HCT116 (cell line): ENCODE data around the gene HRH2. TPM values are rescaled to one million over a fixed set of nuclear protein-coding genes. Genes with fewer than 3 reads are reported as not detected.

ENCODE experiments used
- ATAC-seq: fragments of 200-7000 bp; cut with Tn5 transposase; 2 replicates; pipeline ENCODE4 v1.9.1; 2020; ENCODE audit warnings: mild to moderate bottlenecking, moderate library complexity
- BruUV-seq: library from RNA; stranded (reverse); fragments of 400-500 nt; replicated peaks from 2 replicates; lab custom pipeline; 2021; lab: Mats Ljungman, UMichigan
- CTCF ChIA-PET: fragments of 300-600 bp; sonication (Branson Sonifier 250); formaldehyde crosslinking; loops from one replicate; lab custom pipeline; 2021; ENCODE audit warnings: antibody characterized with exemption; lab: Charles Lee
- POLR2A ChIA-PET: fragments of 300-600, 350-600 bp; sonication (Branson Sonifier 250); formaldehyde crosslinking; loops from one replicate; lab custom pipeline; 2021; ENCODE audit warnings: antibody characterized with exemption; lab: Charles Lee
- RAD21 ChIA-PET, 2 experiments: fragments of 300-600 bp; sonication (Branson Sonifier 250); formaldehyde crosslinking; loops; one replicate each; lab custom pipeline; 2023; ENCODE audit warnings: low total read pairs in 2 of 2; ENCODE audit not compliant: uncharacterized antibody in 2 of 2, unreplicated experiment in 2 of 2, low non-redundant PET in 1 of 2; lab: Charles Lee
- DNase-seq: peaks from one replicate; pipeline ENCODE4 v3.0.0-alpha.2; 2010; ENCODE audit warnings: low read depth, low spot score
- H2AFZ ChIP-seq: fragments of 200-600 bp; shearing (Covaris generic), sonication (generic); 2 replicates; pipeline ENCODE4 v1.6.1; 2017; ENCODE audit warnings: low read depth, mixed run types, mixed read lengths, antibody characterized with exemption, low read length; ENCODE audit not compliant: poor library complexity, severe bottlenecking
- H3K27ac ChIP-seq: 2 replicates; pipeline ENCODE4 v1.5.1; 2012; ENCODE audit warnings: low read depth, low read length
- H3K27me3 ChIP-seq: fragments of 200-600 bp; sonication (generic); 2 replicates; pipeline ENCODE4 v1.6.1; 2016; ENCODE audit warnings: mixed run types, low read length, mixed read lengths; ENCODE audit not compliant: insufficient read depth
- H3K36me3 ChIP-seq, 2 experiments: fragments of 200-500 bp in 1 of 2; fragments of 200-600 bp in 1 of 2; sonication (Bioruptor generic) in 1 of 2; sonication (generic) in 1 of 2; 2 replicates each; pipeline versions ENCODE4 v1.5.1 to v1.6.1; 2014 to 2016; ENCODE audit warnings: low read length in 2 of 2, inconsistent platforms in 1 of 2, mixed read lengths in 1 of 2, mixed run types in 1 of 2; ENCODE audit not compliant: insufficient read depth in 2 of 2, control insufficient read depth in 1 of 2
- H3K4me1 ChIP-seq, 2 experiments: fragments of 200-600 bp in 1 of 2; sonication (generic) in 1 of 2; 2 replicates each; pipeline versions ENCODE4 v1.5.1 to v1.6.1; 2012 to 2017; ENCODE audit warnings: low read length in 2 of 2, inconsistent platforms in 1 of 2, mild to moderate bottlenecking in 1 of 2, mixed read lengths in 1 of 2, mixed run types in 1 of 2, moderate library complexity in 1 of 2; ENCODE audit not compliant: insufficient read depth in 2 of 2, control insufficient read depth in 1 of 2
- H3K4me2 ChIP-seq: fragments of 200-600 bp; sonication (generic); 2 replicates; pipeline ENCODE4 v1.6.1; 2017; ENCODE audit warnings: mixed run types, low read length, mixed read lengths
- H3K4me3 ChIP-seq, 2 experiments: fragments of 200-600 bp in 1 of 2; sonication (generic) in 1 of 2; replicated peaks in 1 of 2; 2 replicates each; pipeline ENCODE4 v1.5.1; 2011 to 2016; ENCODE audit warnings: low read length in 2 of 2, control low read depth in 1 of 2, low read depth in 1 of 2, mild to moderate bottlenecking in 1 of 2, mixed read lengths in 1 of 2, mixed run types in 1 of 2
- H3K79me2 ChIP-seq: fragments of 200-600 bp; sonication (generic); 2 replicates; pipeline ENCODE4 v1.6.1; 2017; ENCODE audit warnings: mild to moderate bottlenecking, mixed run types, low read length, moderate library complexity, mixed read lengths; ENCODE audit not compliant: insufficient read depth
- H3K9ac ChIP-seq: fragments of 200-600 bp; sonication (generic); 2 replicates; pipeline ENCODE4 v1.6.1; 2016; ENCODE audit warnings: low read length, mixed read lengths
- H3K9me2 ChIP-seq: fragments of 200-600 bp; sonication (generic), shearing (Covaris generic); 2 replicates; pipeline ENCODE4 v1.6.1; 2017; ENCODE audit warnings: mixed run types, mild to moderate bottlenecking, moderate library complexity; ENCODE audit not compliant: insufficient read depth
- H3K9me3 ChIP-seq, 2 experiments: fragments of 200-500 bp in 1 of 2; fragments of 200-600 bp in 1 of 2; sonication (Bioruptor generic) in 1 of 2; sonication (generic) in 1 of 2; 2 replicates each; pipeline ENCODE4 v1.6.1; 2014 to 2017; ENCODE audit warnings: low read length in 2 of 2, mixed read lengths in 2 of 2, inconsistent platforms in 1 of 2, low read depth in 1 of 2, mild to moderate bottlenecking in 1 of 2, mixed run types in 1 of 2, moderate library complexity in 1 of 2; ENCODE audit not compliant: control insufficient read depth in 1 of 2, insufficient read depth in 1 of 2
- H4K20me1 ChIP-seq: fragments of 200-600 bp; sonication (generic), shearing (Covaris generic); 2 replicates; pipeline ENCODE4 v1.6.1; 2017; ENCODE audit warnings: mixed run types, mild to moderate bottlenecking, moderate library complexity; ENCODE audit not compliant: insufficient read depth
- CBX3 ChIP-seq: IDR thresholded peaks from 2 replicates; pipeline ENCODE4 v1.6.1; 2012; ENCODE audit warnings: low read depth
- CEBPB ChIP-seq: IDR thresholded peaks from 2 replicates; pipeline ENCODE4 v1.6.1; 2012; ENCODE audit warnings: low read depth
- EGR1 ChIP-seq: IDR thresholded peaks from 2 replicates; pipeline ENCODE4 v1.6.1; 2012; ENCODE audit warnings: low read depth
- ELF1 ChIP-seq: IDR thresholded peaks from 2 replicates; pipeline ENCODE4 v1.6.1; 2012; ENCODE audit warnings: low read depth, borderline replicate concordance
- EZH2 ChIP-seq: fragments of 200-600 bp; sonication (generic); IDR thresholded peaks from 2 replicates; pipeline ENCODE4 v1.6.1; 2017; ENCODE audit warnings: antibody characterized with exemption, mixed run types
- EZH2phosphoT487 ChIP-seq: fragments of 200-600 bp; IDR thresholded peaks from 2 replicates; pipeline ENCODE4 v1.6.1; 2018; ENCODE audit warnings: antibody characterized with exemption, borderline replicate concordance
- FOSL1 ChIP-seq: IDR thresholded peaks from 2 replicates; pipeline ENCODE4 v1.6.1; 2012; ENCODE audit warnings: low read depth
- JUND ChIP-seq: IDR thresholded peaks from 2 replicates; pipeline ENCODE4 v1.6.1; 2012
- POLR2A ChIP-seq: IDR thresholded peaks from 2 replicates; pipeline ENCODE4 v1.7.0; 2011; ENCODE audit warnings: borderline replicate concordance; ENCODE audit not compliant: insufficient read depth, insufficient read length; ENCODE audit errors: extremely low read depth
- POLR2AphosphoS5 ChIP-seq: IDR thresholded peaks from 2 replicates; pipeline ENCODE4 v1.6.1; 2011; ENCODE audit warnings: mild to moderate bottlenecking, low read depth, low read length, moderate library complexity
- RAD21 ChIP-seq: IDR thresholded peaks from 2 replicates; pipeline ENCODE4 v1.6.1; 2012; ENCODE audit warnings: low read depth, mild to moderate bottlenecking
- SIN3A ChIP-seq: IDR thresholded peaks from 2 replicates; pipeline ENCODE4 v1.6.1; 2012; ENCODE audit warnings: low read depth
- SP1 ChIP-seq: IDR thresholded peaks from 2 replicates; pipeline ENCODE4 v1.6.1; 2012; ENCODE audit warnings: low read depth
- TCF7L2 ChIP-seq: IDR thresholded peaks from 2 replicates; pipeline ENCODE4 v1.7.0; 2011; ENCODE audit warnings: borderline replicate concordance, inconsistent platforms; ENCODE audit not compliant: insufficient read depth, insufficient read length; ENCODE audit errors: extremely low read depth
- YY1 ChIP-seq: IDR thresholded peaks from 2 replicates; pipeline ENCODE4 v1.6.1; 2011; ENCODE audit warnings: low read length, low read depth, moderate library complexity, mild to moderate bottlenecking; ENCODE audit not compliant: insufficient replicate concordance; ENCODE audit errors: extremely low read depth
- ZNF274 ChIP-seq: fragments of 200-500 bp; sonication (Bioruptor generic); IDR thresholded peaks from 2 replicates; pipeline ENCODE4 v1.6.1; 2014; ENCODE audit warnings: mild to moderate bottlenecking, low read depth, low read length, inconsistent platforms
- intact Hi-C: fragments of 100-400 bp; cut with micrococcal nuclease; formaldehyde crosslinking; loops from 2 replicates; pipeline ENCODE4 v1.10.0; 2022
- total RNA-seq: library from RNA; stranded (reverse); gene quantifications from one replicate; pipeline ENCODE4 v1.2.1, GENCODE V29; 2021; ENCODE audit not compliant: unreplicated experiment
- TF ChIP-seq, protein P1 (sequence below): IDR thresholded peaks from 2 replicates; pipeline ENCODE4 v1.6.1; 2012; ENCODE audit warnings: low read depth
- TF ChIP-seq, protein P2 (sequence below): IDR thresholded peaks from 2 replicates; pipeline ENCODE4 v1.6.1; 2011; ENCODE audit warnings: mild to moderate bottlenecking, low read length, moderate library complexity; ENCODE audit not compliant: insufficient replicate concordance; ENCODE audit errors: extremely low read depth
- TF ChIP-seq, protein P3 (sequence below), 3 experiments: fragments of 200-600 bp in 1 of 3; sonication (generic) in 1 of 3; IDR thresholded peaks in 2 of 3; conservative IDR thresholded peaks in 1 of 3; 2 replicates each; pipeline ENCODE4 v1.5.1; 2012 to 2017; ENCODE audit warnings: low read depth in 2 of 3, low read length in 2 of 3, antibody characterized with exemption in 1 of 3, borderline replicate concordance in 1 of 3, control low read depth in 1 of 3, mild to moderate bottlenecking in 1 of 3, mixed read lengths in 1 of 3, mixed run types in 1 of 3, moderate library complexity in 1 of 3; ENCODE audit not compliant: insufficient read depth in 1 of 3

Gene HRH2
- total RNA-seq, 1 experiment from 2014 or later = 0.12 TPM

DNA sequence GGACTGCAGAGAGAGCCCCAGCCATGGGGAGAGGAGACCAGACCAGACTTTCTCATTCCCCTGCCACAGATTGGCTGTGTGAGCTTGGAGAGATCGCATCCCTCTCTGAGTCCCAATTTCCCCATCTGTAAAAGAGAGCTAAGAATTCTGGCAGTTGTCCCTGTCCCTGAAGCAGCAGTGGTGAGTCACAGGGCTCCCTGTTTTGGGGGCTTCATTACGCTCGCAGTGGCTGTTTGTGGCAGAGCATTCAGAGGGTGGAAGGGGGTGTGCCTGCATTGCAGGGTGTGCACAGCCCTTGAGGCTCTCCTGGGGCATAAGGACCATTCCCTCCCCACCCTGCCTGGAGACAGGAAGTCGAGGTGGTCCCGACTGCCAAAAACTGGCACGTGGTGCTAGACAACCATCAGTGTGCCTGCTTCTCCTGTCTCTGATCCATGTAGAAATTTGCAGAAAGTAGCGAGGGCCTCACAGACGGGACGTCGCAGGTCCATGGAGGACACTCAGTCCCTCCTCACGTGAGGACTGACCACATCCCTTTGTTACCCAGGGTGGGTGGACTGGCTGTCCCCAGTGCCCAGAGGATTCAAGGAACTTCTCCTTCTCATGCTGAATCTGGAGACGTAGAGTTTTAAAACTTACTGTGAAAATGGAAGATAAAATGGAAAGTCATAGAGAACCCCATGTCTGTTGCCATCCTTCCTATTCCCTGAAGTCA lies 35.3 kb downstream of the HRH2 start:
- Histone ChIP-seq H3K79me2 (no peaks in the 10 kb centered on the region), H3K27me3 (no peaks in the 10 kb centered on the region), H3K9me3 (no peaks in the 10 kb centered on the region), H3K27ac (no peak overlapping the region), H2AFZ (no peak overlapping the region), H4K20me1 (no peaks in the 10 kb centered on the region), H3K4me3 (no peak overlapping the region), H3K4me1 (peaks cover 3 to 14% of the 10 kb centered on the region in 2 experiments; a peak in 3 of 4 replicates), H3K9ac (no peak overlapping the region), H3K4me2 (no peak overlapping the region), H3K36me3 (no peaks in the 10 kb centered on the region), H3K9me2 (no peaks in the 10 kb centered on the region)
- CTCF ChIA-PET = no interaction called here
- RAD21 ChIA-PET = no interaction called here
- DNase-seq (no peak), ATAC-seq (no peak)
- POLR2A ChIA-PET = no interaction called here
- no TSS peak for BruUV-seq
- intact Hi-C loops = no loop called here
- no peak for TF ChIP-seq ELF1
- no peak for TF ChIP-seq SP1
- no peak for TF ChIP-seq EZH2
- TF ChIP-seq, protein P1, sequence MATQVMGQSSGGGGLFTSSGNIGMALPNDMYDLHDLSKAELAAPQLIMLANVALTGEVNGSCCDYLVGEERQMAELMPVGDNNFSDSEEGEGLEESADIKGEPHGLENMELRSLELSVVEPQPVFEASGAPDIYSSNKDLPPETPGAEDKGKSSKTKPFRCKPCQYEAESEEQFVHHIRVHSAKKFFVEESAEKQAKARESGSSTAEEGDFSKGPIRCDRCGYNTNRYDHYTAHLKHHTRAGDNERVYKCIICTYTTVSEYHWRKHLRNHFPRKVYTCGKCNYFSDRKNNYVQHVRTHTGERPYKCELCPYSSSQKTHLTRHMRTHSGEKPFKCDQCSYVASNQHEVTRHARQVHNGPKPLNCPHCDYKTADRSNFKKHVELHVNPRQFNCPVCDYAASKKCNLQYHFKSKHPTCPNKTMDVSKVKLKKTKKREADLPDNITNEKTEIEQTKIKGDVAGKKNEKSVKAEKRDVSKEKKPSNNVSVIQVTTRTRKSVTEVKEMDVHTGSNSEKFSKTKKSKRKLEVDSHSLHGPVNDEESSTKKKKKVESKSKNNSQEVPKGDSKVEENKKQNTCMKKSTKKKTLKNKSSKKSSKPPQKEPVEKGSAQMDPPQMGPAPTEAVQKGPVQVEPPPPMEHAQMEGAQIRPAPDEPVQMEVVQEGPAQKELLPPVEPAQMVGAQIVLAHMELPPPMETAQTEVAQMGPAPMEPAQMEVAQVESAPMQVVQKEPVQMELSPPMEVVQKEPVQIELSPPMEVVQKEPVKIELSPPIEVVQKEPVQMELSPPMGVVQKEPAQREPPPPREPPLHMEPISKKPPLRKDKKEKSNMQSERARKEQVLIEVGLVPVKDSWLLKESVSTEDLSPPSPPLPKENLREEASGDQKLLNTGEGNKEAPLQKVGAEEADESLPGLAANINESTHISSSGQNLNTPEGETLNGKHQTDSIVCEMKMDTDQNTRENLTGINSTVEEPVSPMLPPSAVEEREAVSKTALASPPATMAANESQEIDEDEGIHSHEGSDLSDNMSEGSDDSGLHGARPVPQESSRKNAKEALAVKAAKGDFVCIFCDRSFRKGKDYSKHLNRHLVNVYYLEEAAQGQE = no peak
- TF ChIP-seq CBX3 = no peak
- no peak for TF ChIP-seq RAD21
- TF ChIP-seq EZH2phosphoT487 = no peak
- TF ChIP-seq POLR2A = no peak
- TF ChIP-seq JUND = no peak
- TF ChIP-seq, protein P2, sequence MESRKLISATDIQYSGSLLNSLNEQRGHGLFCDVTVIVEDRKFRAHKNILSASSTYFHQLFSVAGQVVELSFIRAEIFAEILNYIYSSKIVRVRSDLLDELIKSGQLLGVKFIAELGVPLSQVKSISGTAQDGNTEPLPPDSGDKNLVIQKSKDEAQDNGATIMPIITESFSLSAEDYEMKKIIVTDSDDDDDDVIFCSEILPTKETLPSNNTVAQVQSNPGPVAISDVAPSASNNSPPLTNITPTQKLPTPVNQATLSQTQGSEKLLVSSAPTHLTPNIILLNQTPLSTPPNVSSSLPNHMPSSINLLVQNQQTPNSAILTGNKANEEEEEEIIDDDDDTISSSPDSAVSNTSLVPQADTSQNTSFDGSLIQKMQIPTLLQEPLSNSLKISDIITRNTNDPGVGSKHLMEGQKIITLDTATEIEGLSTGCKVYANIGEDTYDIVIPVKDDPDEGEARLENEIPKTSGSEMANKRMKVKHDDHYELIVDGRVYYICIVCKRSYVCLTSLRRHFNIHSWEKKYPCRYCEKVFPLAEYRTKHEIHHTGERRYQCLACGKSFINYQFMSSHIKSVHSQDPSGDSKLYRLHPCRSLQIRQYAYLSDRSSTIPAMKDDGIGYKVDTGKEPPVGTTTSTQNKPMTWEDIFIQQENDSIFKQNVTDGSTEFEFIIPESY = no peak
- no peak for TF ChIP-seq TCF7L2
- TF ChIP-seq SIN3A = no peak
- no peak for TF ChIP-seq ZNF274
- TF ChIP-seq CEBPB = no peak
- TF ChIP-seq POLR2AphosphoS5 = no peak
- no peak for TF ChIP-seq FOSL1
- TF ChIP-seq, protein P3, sequence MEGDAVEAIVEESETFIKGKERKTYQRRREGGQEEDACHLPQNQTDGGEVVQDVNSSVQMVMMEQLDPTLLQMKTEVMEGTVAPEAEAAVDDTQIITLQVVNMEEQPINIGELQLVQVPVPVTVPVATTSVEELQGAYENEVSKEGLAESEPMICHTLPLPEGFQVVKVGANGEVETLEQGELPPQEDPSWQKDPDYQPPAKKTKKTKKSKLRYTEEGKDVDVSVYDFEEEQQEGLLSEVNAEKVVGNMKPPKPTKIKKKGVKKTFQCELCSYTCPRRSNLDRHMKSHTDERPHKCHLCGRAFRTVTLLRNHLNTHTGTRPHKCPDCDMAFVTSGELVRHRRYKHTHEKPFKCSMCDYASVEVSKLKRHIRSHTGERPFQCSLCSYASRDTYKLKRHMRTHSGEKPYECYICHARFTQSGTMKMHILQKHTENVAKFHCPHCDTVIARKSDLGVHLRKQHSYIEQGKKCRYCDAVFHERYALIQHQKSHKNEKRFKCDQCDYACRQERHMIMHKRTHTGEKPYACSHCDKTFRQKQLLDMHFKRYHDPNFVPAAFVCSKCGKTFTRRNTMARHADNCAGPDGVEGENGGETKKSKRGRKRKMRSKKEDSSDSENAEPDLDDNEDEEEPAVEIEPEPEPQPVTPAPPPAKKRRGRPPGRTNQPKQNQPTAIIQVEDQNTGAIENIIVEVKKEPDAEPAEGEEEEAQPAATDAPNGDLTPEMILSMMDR (IDR thresholded peaks at IDR 0.05 in 2 of 3, conservative IDR thresholded peaks at IDR 0.05 in 1 of 3; ENCODE audit: borderline replicate concordance in 1 of 3, insufficient read depth in 1 of 3, low read depth in 2 of 3, low read length in 2 of 3) = no peak
- no peak for TF ChIP-seq YY1
- no peak for TF ChIP-seq EGR1
